Stomach smooth muscle (tissue), 2 donors: ENCODE results near the gene LRRC28.

ENCODE experiments used
- H3K27ac ChIP-seq: one replicate; pipeline ENCODE4 v1.7.0; 2013; ENCODE audit warnings: mild to moderate bottlenecking, low read length, inconsistent platforms
- H3K27me3 ChIP-seq, 2 donors: one replicate each; pipeline ENCODE4 v1.7.0; 2013; ENCODE audit warnings: low read length in 2 of 2; ENCODE audit not compliant: insufficient read depth in 2 of 2, control insufficient read depth in 1 of 2
- H3K36me3 ChIP-seq, 2 donors: one replicate each; pipeline ENCODE4 v1.7.0; 2013; ENCODE audit warnings: low read length in 2 of 2; ENCODE audit not compliant: control insufficient read depth in 2 of 2, insufficient read depth in 2 of 2
- H3K4me1 ChIP-seq: one replicate; pipeline ENCODE4 v1.7.0; 2013; ENCODE audit warnings: low read length; ENCODE audit not compliant: control insufficient read depth, insufficient read depth
- H3K4me3 ChIP-seq, 2 donors: one replicate each; pipeline ENCODE4 v1.7.0; 2013; ENCODE audit warnings: low read length in 2 of 2
- H3K9ac ChIP-seq, 2 donors: one replicate each; pipeline ENCODE4 v1.7.0; 2013; ENCODE audit warnings: low read length in 2 of 2, mild to moderate bottlenecking in 1 of 2
- H3K9me3 ChIP-seq, 2 donors: one replicate each; pipeline ENCODE4 v1.7.0; 2013; ENCODE audit warnings: low read length in 2 of 2; ENCODE audit not compliant: control insufficient read depth in 2 of 2
- donor health status: healthy.
- donor health status: Pancreatic carcinoma.

LRRC28 gene

DNA sequence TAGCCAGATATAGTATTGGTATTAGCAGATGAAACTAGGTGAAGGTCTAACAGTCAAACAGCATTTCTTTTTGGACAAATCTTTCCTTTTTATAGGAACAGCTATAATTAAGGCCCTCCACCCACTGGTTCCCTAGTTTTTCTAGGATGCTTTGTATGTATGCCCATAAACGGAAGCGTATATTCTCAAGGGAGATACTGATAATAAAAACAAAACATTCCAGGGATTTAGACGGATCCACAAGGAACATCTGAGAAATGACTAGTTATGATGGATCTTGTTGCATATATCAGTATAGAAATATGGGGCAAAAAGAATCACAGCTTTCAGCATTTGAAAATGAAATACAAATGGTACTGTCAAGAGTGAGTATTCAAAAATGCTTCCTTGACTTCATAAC lies 22.5 kb downstream of the LRRC28 start:
- no peaks in the 10 kb centered on the region for H3K9me3 ChIP-seq
- H3K27me3 ChIP-seq: no peaks in the 10 kb centered on the region
- no peak overlapping the region for H3K4me3 ChIP-seq
- no peaks in the 10 kb centered on the region for H3K36me3 ChIP-seq
- no peak overlapping the region for H3K9ac ChIP-seq
- H3K27ac ChIP-seq: no peak overlapping the region
- no peaks in the 10 kb centered on the region for H3K4me1 ChIP-seq

DNA sequence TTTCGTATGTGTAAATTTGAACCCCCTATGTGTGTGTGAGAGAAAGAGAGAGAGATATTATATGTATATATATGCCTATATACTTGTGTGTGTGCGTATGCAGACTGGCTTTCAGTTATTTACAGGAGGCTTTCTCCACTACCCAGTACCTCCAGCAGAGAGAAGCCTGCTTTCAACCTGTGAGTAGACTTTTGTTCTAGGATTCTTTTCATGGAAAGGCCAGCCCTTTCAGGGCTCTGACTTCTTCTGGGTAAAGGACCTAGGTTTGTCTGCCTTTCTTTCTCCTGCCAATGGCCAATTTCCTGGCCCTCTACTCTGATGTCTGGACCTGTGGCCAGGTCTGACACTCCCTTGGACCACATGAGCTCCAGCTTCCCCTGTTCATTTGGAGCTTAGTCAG lies 23.8 kb downstream of the LRRC28 start:
- no peak overlapping the region for H3K9ac ChIP-seq
- peaks cover 0 to 3% of the 10 kb centered on the region in 2 donors for H3K36me3 ChIP-seq
- H3K4me3 ChIP-seq: no peak overlapping the region
- no peaks in the 10 kb centered on the region for H3K27me3 ChIP-seq
- H3K9me3 ChIP-seq: no peaks in the 10 kb centered on the region
- no peaks in the 10 kb centered on the region for H3K4me1 ChIP-seq
- no peak overlapping the region for H3K27ac ChIP-seq

DNA sequence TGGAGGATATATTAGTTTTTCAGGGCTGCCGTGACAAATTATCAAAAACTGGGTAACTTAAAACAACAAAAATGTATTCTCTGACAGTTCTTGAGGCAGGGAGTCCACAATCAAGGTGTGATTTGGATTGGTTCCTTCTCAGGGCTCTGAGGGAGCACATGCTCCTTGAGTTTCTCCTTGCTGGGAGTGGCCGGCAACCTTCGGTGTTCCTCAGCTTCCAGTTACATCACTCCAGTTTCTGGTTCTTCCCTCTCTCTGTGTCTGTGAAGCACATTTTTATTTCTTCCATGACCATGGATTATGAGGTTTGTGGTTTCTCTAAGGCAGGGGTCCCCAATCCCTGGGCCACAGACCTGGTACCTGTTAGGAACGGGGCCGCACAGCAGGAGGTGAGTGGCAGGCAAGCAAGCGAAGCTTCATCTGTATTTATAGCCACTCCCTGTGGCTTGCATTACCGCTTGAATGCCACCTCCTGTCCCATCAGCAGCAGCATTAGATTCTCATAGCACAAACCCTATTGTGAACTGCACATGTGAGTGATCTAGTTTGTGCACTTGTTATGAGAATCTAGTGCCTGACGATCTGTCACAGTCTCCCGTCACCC lies 24.3 kb downstream of the LRRC28 start:
- peaks cover 0 to 3% of the 10 kb centered on the region in 2 donors for H3K36me3 ChIP-seq
- H3K4me1 ChIP-seq: no peaks in the 10 kb centered on the region
- no peak overlapping the region for H3K4me3 ChIP-seq
- no peak overlapping the region for H3K27ac ChIP-seq
- no peaks in the 10 kb centered on the region for H3K9me3 ChIP-seq
- no peak overlapping the region for H3K9ac ChIP-seq
- H3K27me3 ChIP-seq: no peaks in the 10 kb centered on the region

DNA sequence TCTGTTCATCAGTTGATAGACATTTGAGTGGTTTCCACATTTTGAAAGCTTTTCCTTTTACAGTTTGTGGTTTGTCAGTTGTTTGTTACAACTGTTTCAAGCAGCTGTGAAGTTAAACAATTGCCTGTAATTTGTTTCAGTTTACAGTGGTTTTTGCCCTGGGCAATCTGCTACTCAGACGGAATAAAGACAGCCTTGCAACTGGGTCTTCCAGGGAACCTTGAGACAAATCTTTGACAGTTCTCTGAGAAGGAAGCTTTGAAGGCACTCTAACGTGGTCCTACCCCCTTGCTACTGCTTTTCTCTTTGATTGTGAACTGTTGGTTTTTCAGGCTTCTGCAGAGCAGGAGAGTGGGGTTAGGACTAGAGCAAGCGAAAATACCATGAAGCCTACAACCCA lies 28.0 kb downstream of the LRRC28 start:
- Histone ChIP-seq H3K36me3 (peaks cover 0 to 3% of the 10 kb centered on the region in 2 donors), H3K27ac (no peak overlapping the region), H3K9me3 (no peaks in the 10 kb centered on the region), H3K27me3 (no peaks in the 10 kb centered on the region), H3K4me3 (no peak overlapping the region), H3K9ac (no peak overlapping the region), H3K4me1 (no peaks in the 10 kb centered on the region)

DNA sequence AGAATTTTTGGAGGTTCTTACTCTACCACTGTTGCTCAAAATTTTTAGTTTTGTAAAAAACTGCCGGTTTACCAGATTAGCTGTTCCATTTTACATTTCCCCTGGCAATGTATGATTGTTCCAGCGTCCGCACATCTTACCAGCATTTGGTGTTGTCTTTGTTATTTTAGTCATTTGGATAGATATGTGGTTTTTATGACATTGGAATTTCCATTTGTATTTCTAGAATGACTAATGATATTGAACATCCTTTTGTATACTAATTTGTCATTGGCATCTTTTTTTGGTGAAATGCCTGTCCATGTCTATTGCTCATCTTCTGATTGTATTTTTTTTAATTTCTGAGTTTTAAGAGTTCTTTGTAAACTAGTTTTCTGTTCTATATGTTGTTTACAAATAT lies 28.5 kb downstream of the LRRC28 start:
- H3K27ac ChIP-seq: no peak overlapping the region
- no peaks in the 10 kb centered on the region for H3K9me3 ChIP-seq
- H3K9ac ChIP-seq: no peak overlapping the region
- no peak overlapping the region for H3K4me3 ChIP-seq
- peaks cover 0 to 3% of the 10 kb centered on the region in 2 donors for H3K36me3 ChIP-seq
- H3K27me3 ChIP-seq: no peaks in the 10 kb centered on the region
- H3K4me1 ChIP-seq: no peaks in the 10 kb centered on the region

DNA sequence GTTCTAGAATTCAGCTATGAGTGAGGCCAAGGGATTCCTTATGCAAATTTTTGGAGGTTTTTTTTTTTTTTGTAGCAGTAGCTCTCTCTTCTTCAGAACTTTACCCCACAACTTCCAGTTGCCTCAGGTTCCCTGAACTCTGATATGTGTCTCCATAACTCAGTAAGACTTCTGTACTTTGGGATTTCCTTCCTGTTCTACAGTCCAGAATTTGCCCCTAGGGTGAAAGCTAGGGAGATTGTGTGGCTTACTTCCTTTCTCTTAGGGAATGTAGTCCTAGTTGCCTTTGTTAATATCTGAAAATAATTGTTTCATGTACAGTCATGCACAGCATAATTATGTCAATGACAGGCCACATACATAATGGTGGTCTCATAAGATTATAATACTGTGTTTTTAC lies 30.8 kb downstream of the LRRC28 start:
- Histone ChIP-seq H3K36me3 (peaks cover 0 to 3% of the 10 kb centered on the region in 2 donors), H3K9ac (no peak overlapping the region), H3K4me3 (no peak overlapping the region), H3K4me1 (no peaks in the 10 kb centered on the region), H3K27ac (no peak overlapping the region), H3K27me3 (no peaks in the 10 kb centered on the region), H3K9me3 (no peaks in the 10 kb centered on the region)

DNA sequence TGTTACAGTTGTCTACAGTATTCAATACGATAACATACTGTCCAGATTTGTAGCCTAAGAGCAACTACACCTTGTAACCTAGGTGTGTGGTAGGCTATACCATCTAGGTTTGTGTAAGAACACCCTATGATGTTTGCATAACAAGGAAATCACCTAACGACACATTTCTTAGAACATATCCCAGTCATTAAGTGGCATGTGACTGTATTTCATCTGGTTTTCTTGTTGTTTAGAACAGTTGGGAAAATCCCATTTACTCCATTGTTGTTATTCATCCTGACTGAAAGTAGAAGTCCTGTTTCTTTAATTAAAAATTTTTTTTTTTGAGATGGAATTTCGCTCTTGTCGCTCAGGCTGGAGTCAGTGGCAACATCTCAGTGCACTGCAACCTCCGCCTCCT lies 31.3 kb downstream of the LRRC28 start:
- no peaks in the 10 kb centered on the region for H3K27me3 ChIP-seq
- no peak overlapping the region for H3K4me3 ChIP-seq
- no peaks in the 10 kb centered on the region for H3K9me3 ChIP-seq
- H3K4me1 ChIP-seq: no peaks in the 10 kb centered on the region
- peaks cover 0 to 3% of the 10 kb centered on the region in 2 donors for H3K36me3 ChIP-seq
- H3K27ac ChIP-seq: no peak overlapping the region
- no peak overlapping the region for H3K9ac ChIP-seq

DNA sequence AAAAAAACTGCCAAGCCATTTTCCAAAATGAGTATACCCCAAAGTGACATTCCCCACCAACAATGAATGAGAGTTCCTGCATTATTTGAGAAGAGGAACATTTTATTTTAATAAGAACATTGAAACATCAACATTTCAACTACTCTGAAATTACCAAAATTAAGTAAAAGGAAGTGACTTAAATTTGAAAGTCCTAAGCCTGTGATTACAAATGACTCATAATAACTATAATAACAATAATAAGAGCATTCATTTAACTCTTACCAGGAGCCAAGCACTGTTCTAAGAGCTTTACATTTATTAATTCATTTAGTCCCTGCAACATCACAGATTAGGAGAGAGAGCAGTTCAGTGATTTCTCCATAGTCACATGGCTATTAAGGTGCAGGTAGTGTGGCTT lies 32.4 kb downstream of the LRRC28 start:
- Histone ChIP-seq H3K36me3 (peaks cover 0 to 3% of the 10 kb centered on the region in 2 donors), H3K9me3 (no peaks in the 10 kb centered on the region), H3K4me1 (no peaks in the 10 kb centered on the region), H3K9ac (no peak overlapping the region), H3K4me3 (no peak overlapping the region), H3K27me3 (no peaks in the 10 kb centered on the region), H3K27ac (no peak overlapping the region)

DNA sequence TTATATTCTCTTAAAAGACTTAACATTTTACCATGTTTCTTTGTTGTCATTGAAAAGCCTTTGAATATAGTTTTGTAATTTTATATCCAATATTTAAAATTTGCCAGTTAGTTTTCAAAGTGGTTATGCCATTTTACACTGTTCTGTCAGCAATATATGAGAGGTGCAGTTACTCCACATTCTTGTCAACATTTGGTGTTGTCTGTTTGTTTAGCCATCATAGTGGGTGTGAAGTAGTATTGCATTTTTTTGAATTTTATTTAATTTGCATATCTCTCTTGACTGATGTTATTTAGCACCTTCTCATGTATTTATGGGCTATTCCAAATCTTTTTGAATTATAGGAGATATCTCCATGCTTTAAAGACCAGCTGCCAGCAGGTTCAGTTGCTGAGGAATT lies 40.4 kb downstream of the LRRC28 start:
- Histone ChIP-seq H3K9ac (no peak overlapping the region), H3K4me3 (no peak overlapping the region), H3K27me3 (no peaks in the 10 kb centered on the region), H3K9me3 (no peaks in the 10 kb centered on the region), H3K27ac (no peak overlapping the region), H3K36me3 (peaks cover 0 to 2% of the 10 kb centered on the region in 2 donors), H3K4me1 (no peaks in the 10 kb centered on the region)

DNA sequence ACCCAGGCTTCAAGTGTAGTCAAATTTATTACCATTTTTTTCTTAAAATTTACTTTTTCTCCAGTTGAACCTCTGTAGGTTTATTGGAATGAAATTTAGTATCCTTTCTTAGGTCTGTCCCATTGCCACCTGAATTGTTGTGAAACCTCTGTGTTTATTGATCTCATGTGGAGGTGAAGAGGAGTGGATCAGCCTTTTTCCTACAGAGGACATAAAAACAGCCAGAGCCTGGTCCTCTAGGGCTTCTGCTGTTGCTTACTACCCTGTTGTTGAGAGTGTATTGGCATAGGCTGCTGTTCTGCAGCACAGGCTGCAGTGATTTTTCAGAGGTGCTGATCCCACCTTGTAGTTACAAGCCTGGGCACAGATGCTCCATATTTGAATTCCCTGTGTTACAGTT lies 44.6 kb downstream of the LRRC28 start:
- H3K9me3 ChIP-seq: no peaks in the 10 kb centered on the region
- H3K36me3 ChIP-seq: peaks cover 0 to 2% of the 10 kb centered on the region in 2 donors
- no peak overlapping the region for H3K27ac ChIP-seq
- H3K27me3 ChIP-seq: no peaks in the 10 kb centered on the region
- H3K4me1 ChIP-seq: no peaks in the 10 kb centered on the region
- no peak overlapping the region for H3K4me3 ChIP-seq
- H3K9ac ChIP-seq: no peak overlapping the region

DNA sequence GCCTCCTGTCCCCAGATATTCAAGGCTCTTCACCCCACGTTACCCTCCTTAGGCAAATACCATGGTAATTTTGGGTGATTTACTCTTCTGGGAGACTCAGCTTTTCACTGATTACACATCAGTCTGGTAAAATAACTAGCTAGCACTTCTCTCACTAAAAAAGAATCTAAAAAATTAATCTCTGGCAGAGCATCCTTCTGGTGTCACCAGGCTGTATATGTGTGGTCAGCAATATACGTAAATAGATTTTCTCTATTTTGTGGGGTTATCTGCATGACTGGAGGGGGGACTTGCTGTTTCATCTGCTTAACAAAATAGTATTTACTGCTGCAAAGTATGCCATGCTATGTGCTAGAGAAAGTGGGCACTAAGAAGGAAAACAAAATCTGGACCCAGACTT lies 45.1 kb downstream of the LRRC28 start:
- H3K27ac ChIP-seq: no peak overlapping the region
- no peaks in the 10 kb centered on the region for H3K27me3 ChIP-seq
- H3K9me3 ChIP-seq: no peaks in the 10 kb centered on the region
- no peak overlapping the region for H3K4me3 ChIP-seq
- no peaks in the 10 kb centered on the region for H3K4me1 ChIP-seq
- H3K36me3 ChIP-seq: peaks cover 0 to 2% of the 10 kb centered on the region in 2 donors
- no peak overlapping the region for H3K9ac ChIP-seq
